Measurements from ENCODE around the gene LHPP.

- no peak for TF ChIP-seq CTCF (IDR thresholded peaks at IDR 0.05)
- TF ChIP-seq POLR2A (IDR thresholded peaks at IDR 0.05) = no peak
These were observed 162.4 kb downstream of the LHPP start for GRCh38 chr10:124624006-124624405.
